H9 (cell line): ENCODE results near the gene DLG2. TPM values are rescaled to one million over a fixed set of nuclear protein-coding genes. Genes with fewer than 3 reads are reported as not detected.

Experiments
- DNase-seq: peaks from one replicate; pipeline ENCODE4 v3.0.0-alpha.2; 2017
- H2AFZ ChIP-seq: one replicate; pipeline ENCODE4 v1.6.1; 2013; ENCODE audit warnings: mild to moderate bottlenecking, low read length, control low read depth, moderate library complexity
- H2AK5ac ChIP-seq: 2 replicates; pipeline ENCODE4 v1.6.1; 2013; ENCODE audit warnings: low read length, control low read depth, mixed read lengths; ENCODE audit not compliant: insufficient read length
- H2BK120ac ChIP-seq: one replicate; pipeline ENCODE4 v1.6.1; 2013; ENCODE audit warnings: low read depth, mild to moderate bottlenecking, low read length, control low read depth, inconsistent platforms; ENCODE audit not compliant: poor library complexity, severe bottlenecking
- H2BK12ac ChIP-seq: 2 replicates; pipeline ENCODE4 v1.6.1; 2013; ENCODE audit warnings: low read length, control low read depth, mixed read lengths, low read depth; ENCODE audit not compliant: insufficient read length
- H2BK15ac ChIP-seq: 2 replicates; pipeline ENCODE4 v1.6.1; 2013; ENCODE audit warnings: low read depth, low read length, control low read depth
- H2BK20ac ChIP-seq: one replicate; pipeline ENCODE4 v1.6.1; 2013; ENCODE audit warnings: low read depth, mild to moderate bottlenecking, low read length, control low read depth, inconsistent platforms; ENCODE audit not compliant: poor library complexity, severe bottlenecking
- H2BK5ac ChIP-seq: 2 replicates; pipeline ENCODE4 v1.6.1; 2013; ENCODE audit warnings: low read length, control low read depth, mixed read lengths; ENCODE audit not compliant: insufficient read length
- H3K14ac ChIP-seq: 2 replicates; pipeline ENCODE4 v1.6.1; 2013; ENCODE audit warnings: low read length, control low read depth; ENCODE audit not compliant: insufficient read depth
- H3K18ac ChIP-seq: 2 replicates; pipeline ENCODE4 v1.6.1; 2013; ENCODE audit warnings: low read depth, mild to moderate bottlenecking, mixed read lengths, low read length, control low read depth; ENCODE audit not compliant: insufficient read length
- H3K23ac ChIP-seq: 2 replicates; pipeline ENCODE4 v1.6.1; 2013; ENCODE audit warnings: low read length, control low read depth, mixed read lengths, low read depth; ENCODE audit not compliant: insufficient read length
- H3K23me2 ChIP-seq: 2 replicates; pipeline ENCODE4 v1.6.1; 2013; ENCODE audit warnings: low read depth, mild to moderate bottlenecking, mixed read lengths, low read length, control low read depth; ENCODE audit not compliant: insufficient read length, poor library complexity, severe bottlenecking
- H3K27ac ChIP-seq: 2 replicates; pipeline ENCODE4 v1.5.1; 2013; ENCODE audit warnings: low read length, control low read depth, mixed read lengths, low read depth; ENCODE audit not compliant: insufficient read length
- H3K27me3 ChIP-seq: 2 replicates; pipeline ENCODE4 v1.6.1; 2013; ENCODE audit warnings: low read length, control low read depth, inconsistent platforms; ENCODE audit not compliant: insufficient read depth
- H3K4ac ChIP-seq: 2 replicates; pipeline ENCODE4 v1.6.1; 2013; ENCODE audit warnings: low read depth, mild to moderate bottlenecking, control low read depth, inconsistent platforms, low read length, moderate library complexity
- H3K4me1 ChIP-seq: 2 replicates; pipeline ENCODE4 v1.6.1; 2013; ENCODE audit warnings: low read length, control low read depth, inconsistent platforms; ENCODE audit not compliant: insufficient read depth
- H3K4me2 ChIP-seq: 2 replicates; pipeline ENCODE4 v1.6.1; 2013; ENCODE audit warnings: low read length, control low read depth, mixed read lengths; ENCODE audit not compliant: insufficient read length, insufficient read depth
- H3K56ac ChIP-seq: 2 replicates; pipeline ENCODE4 v1.6.1; 2013; ENCODE audit warnings: low read depth, mild to moderate bottlenecking, mixed read lengths, low read length, control low read depth; ENCODE audit not compliant: insufficient read length
- H3K79me1 ChIP-seq: 2 replicates; pipeline ENCODE4 v1.6.1; 2013; ENCODE audit warnings: low read depth, mild to moderate bottlenecking, moderate library complexity, low read length, control low read depth, inconsistent platforms; ENCODE audit not compliant: insufficient read depth, poor library complexity, severe bottlenecking
- H3K79me2 ChIP-seq: 2 replicates; pipeline ENCODE4 v1.6.1; 2013; ENCODE audit warnings: low read length, control low read depth, inconsistent platforms; ENCODE audit not compliant: insufficient read depth
- H3K9ac ChIP-seq: 2 replicates; pipeline ENCODE4 v1.6.1; 2013; ENCODE audit warnings: low read length, control low read depth, mixed read lengths; ENCODE audit not compliant: insufficient read length; ENCODE audit errors: extremely low read depth
- H3K9me3 ChIP-seq: one replicate; pipeline ENCODE4 v1.6.1; 2013; ENCODE audit warnings: low read depth, low read length, inconsistent platforms; ENCODE audit not compliant: control insufficient read depth
- H3T11ph ChIP-seq: one replicate; pipeline ENCODE4 v1.6.1; 2013; ENCODE audit warnings: mild to moderate bottlenecking, low read length, control low read depth, inconsistent platforms
- H4K20me1 ChIP-seq: one replicate; pipeline ENCODE4 v1.6.1; 2013; ENCODE audit not compliant: control insufficient read depth, insufficient read length, insufficient read depth
- H4K5ac ChIP-seq: 2 replicates; pipeline ENCODE4 v1.6.1; 2013; ENCODE audit warnings: low read depth, mild to moderate bottlenecking, mixed read lengths, low read length, control low read depth; ENCODE audit not compliant: insufficient read length
- H4K8ac ChIP-seq: replicated peaks from 2 replicates; pipeline ENCODE4 v1.6.1; 2013; ENCODE audit warnings: low read length, control low read depth, mixed read lengths, low read depth; ENCODE audit not compliant: insufficient read length
- H4K91ac ChIP-seq: 2 replicates; pipeline ENCODE4 v1.6.1; 2013; ENCODE audit warnings: low read depth, mild to moderate bottlenecking, moderate library complexity, mixed read lengths, low read length, control low read depth; ENCODE audit not compliant: insufficient read length
- H3K27ac Mint-ChIP-seq, 3 experiments: 2 replicates in 2 of 3; 3 replicates in 1 of 3; pipeline ENCODE4 v1.8.0; 2020 to 2021; ENCODE audit warnings: mixed read lengths in 3 of 3, mild to moderate bottlenecking in 1 of 3, moderate library complexity in 1 of 3
- H3K27me3 Mint-ChIP-seq: 2 replicates; pipeline ENCODE4 v1.8.0; 2021; ENCODE audit warnings: low read depth, mild to moderate bottlenecking, moderate library complexity, mixed read lengths
- H3K36me3 Mint-ChIP-seq, 3 experiments: 2 replicates in 2 of 3; 3 replicates in 1 of 3; pipeline ENCODE4 v1.8.0; 2020 to 2021; ENCODE audit warnings: low read depth in 3 of 3, mixed read lengths in 3 of 3; ENCODE audit not compliant: insufficient read depth in 1 of 3
- H3K4me1 Mint-ChIP-seq, 2 experiments: 2 replicates each; pipeline ENCODE4 v1.8.0; 2020; ENCODE audit warnings: mixed read lengths in 2 of 2
- H3K4me3 Mint-ChIP-seq, 2 experiments: 2 replicates in 1 of 2; 3 replicates in 1 of 2; pipeline ENCODE4 v1.8.0; 2020 to 2021; ENCODE audit warnings: mild to moderate bottlenecking in 2 of 2, mixed read lengths in 2 of 2, moderate library complexity in 1 of 2
- H3K9me3 Mint-ChIP-seq, 2 experiments: 2 replicates in 1 of 2; 3 replicates in 1 of 2; pipeline ENCODE4 v1.8.0; 2020; ENCODE audit warnings: mild to moderate bottlenecking in 2 of 2, mixed read lengths in 2 of 2, moderate library complexity in 1 of 2
- CTCF ChIP-seq: fragments of 200-600 bp; sonication (generic); conservative IDR thresholded peaks from 3 replicates; pipeline ENCODE4 v1.8.0; 2021; ENCODE audit warnings: antibody characterized with exemption, mild to moderate bottlenecking
- WGBS: extraction: QIAGEN DNeasy Blood & Tissue Kit; methylation state at CpG from one replicate; pipeline ENCODE4 v1.1.7; 2013; ENCODE audit warnings: missing lambda C conversion rate, low lambda C conversion rate, mixed read lengths; ENCODE audit not compliant: insufficient read length; ENCODE audit errors: extremely low coverage; 5-methylcytosine and 5-hydroxymethylcytosine counted together
- total RNA-seq: library from RNA; stranded (reverse); gene quantifications from 2 replicates; pipeline ENCODE4 v1.2.1, GENCODE V29; 2021

DLG2 gene
- total RNA-seq, 1 experiment from 2014 or later, result 8.0 TPM

GRCh38 chr11:83720675-83721074, 1906.5 kb downstream of the DLG2 start:
- peak overlapping the region in 1 of 3 experiments; percentile 52; a peak in 1 of 7 replicates for H3K27ac Mint-ChIP-seq
- no peaks in the 10 kb centered on the region for H3K27me3 ChIP-seq
- H3K23me2 ChIP-seq, result peaks cover 4% of the 10 kb centered on the region
- H3K9ac ChIP-seq, result no peak overlapping the region
- H3K23ac ChIP-seq, result no peak overlapping the region
- H2BK5ac ChIP-seq, result no peak overlapping the region
- H3T11ph ChIP-seq, result no peak overlapping the region
- no peak for TF ChIP-seq CTCF
- no peak overlapping the region for H2BK15ac ChIP-seq
- no peak overlapping the region for H3K14ac ChIP-seq
- H2AFZ ChIP-seq, result no peak overlapping the region
- H3K79me1 ChIP-seq, result no peaks in the 10 kb centered on the region
- H3K9me3 Mint-ChIP-seq, result no peaks in the 10 kb centered on the region
- H3K36me3 Mint-ChIP-seq, result no peaks in the 10 kb centered on the region
- no peak overlapping the region for H3K56ac ChIP-seq
- H2BK12ac ChIP-seq, result no peak overlapping the region
- H2BK120ac ChIP-seq, result no peak overlapping the region
- H2AK5ac ChIP-seq, result no peak overlapping the region
- H3K79me2 ChIP-seq, result no peaks in the 10 kb centered on the region
- no peak overlapping the region for H4K5ac ChIP-seq
- peaks cover 10% of the 10 kb centered on the region for H3K4me1 ChIP-seq
- H3K4ac ChIP-seq, result no peak overlapping the region
- H3K4me1 Mint-ChIP-seq, result peaks cover 49 to 53% of the 10 kb centered on the region in 2 experiments
- no peaks in the 10 kb centered on the region for H3K9me3 ChIP-seq
- no peak overlapping the region for H4K91ac ChIP-seq
- no peak overlapping the region for H2BK20ac ChIP-seq
- no peak overlapping the region for H4K8ac ChIP-seq
- no peak overlapping the region for H3K4me3 Mint-ChIP-seq
- H3K18ac ChIP-seq, result no peak overlapping the region
- no peak overlapping the region for H3K4me2 ChIP-seq
- H3K27me3 Mint-ChIP-seq, result no peaks in the 10 kb centered on the region
- no peak for DNase-seq
- peaks cover under 1% of the 10 kb centered on the region for H4K20me1 ChIP-seq
- no CpG with 5 or more reads among the region's 2 CpGs for WGBS
- H3K27ac ChIP-seq, result no peak overlapping the region
